Neutrophil (primary cell): ENCODE results near the gene MRPS2.
"Not testable (repeated sequence)": the region's sequence is repeated elsewhere in the genome, so short reads cannot be mapped to it uniquely, and the experiment has no call there.

Experiments used
- H3K27ac ChIP-seq: fragments of 200-600 bp; sonication (generic); 2 replicates; pipeline ENCODE4 v1.5.1; 2016; ENCODE audit warnings: mild to moderate bottlenecking, moderate library complexity
- H3K27me3 ChIP-seq: fragments of 200-600 bp; sonication (generic); 2 replicates; pipeline ENCODE4 v1.6.0; 2016; ENCODE audit warnings: mild to moderate bottlenecking
- H3K36me3 ChIP-seq: fragments of 200-600 bp; sonication (generic); 2 replicates; pipeline ENCODE4 v1.5.1; 2017
- H3K4me1 ChIP-seq, 2 experiments: fragments of 200-600 bp in 1 of 2; sonication (generic) in 1 of 2; 1 replicate in 1 of 2; 2 replicates in 1 of 2; pipeline versions ENCODE4 v1.5.1 to v1.6.1; 2013 to 2016; ENCODE audit warnings: low read depth in 1 of 2, low read length in 1 of 2, mild to moderate bottlenecking in 1 of 2, moderate library complexity in 1 of 2; ENCODE audit not compliant: control insufficient read depth in 1 of 2, insufficient read depth in 1 of 2
- H3K4me3 ChIP-seq, 2 experiments: fragments of 200-600 bp in 1 of 2; sonication (generic) in 1 of 2; 1 replicate in 1 of 2; 2 replicates in 1 of 2; pipeline ENCODE4 v1.5.1; 2013 to 2016; ENCODE audit warnings: low read depth in 1 of 2, low read length in 1 of 2, mild to moderate bottlenecking in 1 of 2, moderate library complexity in 1 of 2
- H3K9me3 ChIP-seq: fragments of 200-600 bp; sonication (generic); 2 replicates; pipeline ENCODE4 v1.5.1; 2016
- CTCF ChIP-seq: fragments of 200-600 bp; sonication (generic); IDR thresholded peaks from 2 replicates; pipeline ENCODE4 v1.5.1; 2016; ENCODE audit warnings: antibody characterized with exemption

Gene MRPS2

GRCh38 chr9:135508211-135508820 is 7.8 kb downstream of the MRPS2 start:
- H3K9me3 ChIP-seq = no peaks in the 10 kb centered on the region
- no peak overlapping the region for H3K27ac ChIP-seq
- TF ChIP-seq CTCF = no peak
- no peaks in the 10 kb centered on the region for H3K4me1 ChIP-seq
- H3K36me3 ChIP-seq = peaks cover 10% of the 10 kb centered on the region
- no peak overlapping the region for H3K4me3 ChIP-seq
- peaks cover 14% of the 10 kb centered on the region for H3K27me3 ChIP-seq

GRCh38 chr9:135509458-135509857 is 9.0 kb downstream of the MRPS2 start:
- no peak overlapping the region for H3K4me3 ChIP-seq
- no peak overlapping the region for H3K27ac ChIP-seq
- H3K4me1 ChIP-seq = no peaks in the 10 kb centered on the region
- no peaks in the 10 kb centered on the region for H3K36me3 ChIP-seq
- H3K9me3 ChIP-seq = no peaks in the 10 kb centered on the region
- H3K27me3 ChIP-seq = peaks cover 15% of the 10 kb centered on the region
- no peak for TF ChIP-seq CTCF

DNA sequence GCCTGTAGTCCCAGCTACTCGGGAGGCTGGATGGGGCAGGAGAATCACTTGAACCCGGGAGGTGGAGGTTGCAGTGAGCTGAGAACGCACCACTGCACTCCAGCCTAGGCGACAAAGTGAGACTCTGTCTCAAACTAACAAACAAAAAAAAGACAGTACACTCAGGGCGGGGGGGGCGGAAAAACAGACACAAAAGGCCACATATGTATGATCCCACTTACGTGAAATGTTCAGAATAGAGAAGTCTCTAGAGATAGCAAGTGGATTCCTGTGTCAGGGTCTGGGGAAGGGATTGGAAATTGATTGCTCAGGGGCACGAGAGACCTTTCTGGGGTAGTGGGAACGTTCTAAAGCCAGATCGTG is 11.7 kb downstream of the MRPS2 start:
- no peaks in the 10 kb centered on the region for H3K9me3 ChIP-seq
- no peak for TF ChIP-seq CTCF
- H3K4me3 ChIP-seq = no peak overlapping the region
- H3K27ac ChIP-seq = no peak overlapping the region
- H3K4me1 ChIP-seq = no peaks in the 10 kb centered on the region
- H3K36me3 ChIP-seq = no peaks in the 10 kb centered on the region
- H3K27me3 ChIP-seq = peaks cover 27% of the 10 kb centered on the region

DNA sequence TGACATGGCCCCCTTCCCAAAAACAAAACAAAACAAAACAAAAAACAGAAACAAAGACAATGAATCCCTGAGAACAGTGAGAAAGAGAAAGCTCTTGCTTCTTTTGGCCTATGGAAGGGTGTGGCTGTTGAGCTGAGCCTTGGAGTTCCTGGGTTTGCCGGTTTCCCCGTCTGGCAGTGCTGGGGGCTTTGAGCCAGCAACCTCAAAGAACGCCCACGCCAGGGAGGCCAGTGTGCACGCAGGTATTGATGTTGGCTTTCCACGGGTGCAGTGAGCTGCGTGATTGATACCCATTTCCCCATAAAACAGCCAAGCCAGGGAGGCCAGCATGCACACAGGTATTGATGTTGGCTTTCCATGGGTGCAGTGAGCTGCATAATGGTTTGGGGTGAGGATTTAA is 12.4 kb downstream of the MRPS2 start:
- no peak for TF ChIP-seq CTCF
- Histone ChIP-seq H3K36me3 (no peaks in the 10 kb centered on the region), H3K27ac (no peak overlapping the region), H3K9me3 (no peaks in the 10 kb centered on the region), H3K27me3 (peaks cover 34% of the 10 kb centered on the region), H3K4me1 (no peaks in the 10 kb centered on the region), H3K4me3 (no peak overlapping the region)

GRCh38 chr9:135513351-135513846 is 12.9 kb downstream of the MRPS2 start:
- Histone ChIP-seq H3K4me1 (no peaks in the 10 kb centered on the region), H3K27ac (no peak overlapping the region), H3K9me3 (no peaks in the 10 kb centered on the region), H3K27me3 (peaks cover 39% of the 10 kb centered on the region), H3K36me3 (no peaks in the 10 kb centered on the region), H3K4me3 (no peak overlapping the region)
- no peak for TF ChIP-seq CTCF

- not testable (repeated sequence) for H3K9me3 ChIP-seq, H3K4me3 ChIP-seq, H3K36me3 ChIP-seq, H3K27ac ChIP-seq, H3K4me1 ChIP-seq
- H3K27me3 ChIP-seq = peaks cover 42% of the 10 kb centered on the region
These were observed 13.4 kb downstream of the MRPS2 start for GRCh38 chr9:135513906-135514305.
